ENCODE results near the gene PRPSAP1. TPM values are rescaled to one million over a fixed set of nuclear protein-coding genes. Genes with fewer than 3 reads are reported as not detected.

The PRPSAP1 gene
- total RNA-seq, 1 experiment from 2014 or later = 38.4 TPM

DNA sequence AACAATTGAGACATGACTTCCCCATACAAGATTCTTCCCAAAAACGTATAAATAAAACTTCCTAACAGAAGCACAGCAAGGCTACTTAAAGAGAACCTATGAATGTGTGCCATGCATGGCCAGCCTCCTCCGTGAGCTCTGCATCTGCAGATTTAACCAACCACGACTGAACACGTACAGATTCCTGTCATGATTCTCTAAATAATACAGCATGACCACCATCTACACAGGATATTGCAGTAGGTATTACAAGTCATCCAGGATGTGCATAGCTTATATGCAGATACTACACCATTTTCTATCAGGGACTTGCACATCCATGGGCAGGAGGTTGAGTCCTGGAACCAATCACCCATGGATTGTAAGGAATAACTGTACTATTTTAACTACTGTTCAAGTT is 44.3 kb downstream of the PRPSAP1 start:
- Histone ChIP-seq H2BK15ac (ENCODE audit: low read depth, low read length) (no peak overlapping the region), H3K23ac (ENCODE audit: insufficient read length, low read depth, low read length) (no peak overlapping the region), H3K79me1 (ENCODE audit: insufficient read depth, low read depth, low read length, poor library complexity, severe bottlenecking) (no peaks in the 10 kb centered on the region), H3K56ac (ENCODE audit: insufficient read length, low read depth, low read length) (no peak overlapping the region), H2BK120ac (ENCODE audit: low read depth, low read length, poor library complexity, severe bottlenecking) (no peak overlapping the region), H4K91ac (ENCODE audit: insufficient read length, low read depth, low read length) (no peak overlapping the region), H4K5ac (ENCODE audit: insufficient read length, low read depth, low read length) (no peak overlapping the region), H3K9ac (ENCODE audit: extremely low read depth, insufficient read length, low read length) (no peak overlapping the region), H3K18ac (ENCODE audit: insufficient read length, low read depth, low read length) (no peak overlapping the region), H3T11ph (ENCODE audit: low read length) (no peak overlapping the region), H3K27me3 (ENCODE audit: insufficient read depth, low read length) (no peaks in the 10 kb centered on the region), H2AK5ac (ENCODE audit: insufficient read length, low read length) (no peak overlapping the region), H3K4me2 (ENCODE audit: insufficient read depth, insufficient read length, low read length) (no peak overlapping the region), H3K4ac (ENCODE audit: low read depth, low read length) (no peak overlapping the region), H2BK5ac (ENCODE audit: insufficient read length, low read length) (no peak overlapping the region), H3K14ac (ENCODE audit: insufficient read depth, low read length) (no peak overlapping the region), H2BK20ac (ENCODE audit: low read depth, low read length, poor library complexity, severe bottlenecking) (no peak overlapping the region), H2AFZ (ENCODE audit: low read length) (no peak overlapping the region), H2BK12ac (ENCODE audit: insufficient read length, low read depth, low read length) (no peak overlapping the region), H3K27ac (ENCODE audit: insufficient read length, low read depth, low read length) (no peak overlapping the region), H3K79me2 (ENCODE audit: insufficient read depth, low read length) (no peaks in the 10 kb centered on the region), H3K23me2 (ENCODE audit: insufficient read length, low read depth, low read length, poor library complexity, severe bottlenecking) (no peaks in the 10 kb centered on the region), H3K4me1 (ENCODE audit: insufficient read depth, low read length) (no peaks in the 10 kb centered on the region), H3K9me3 (ENCODE audit: control insufficient read depth, low read depth, low read length) (no peaks in the 10 kb centered on the region), H4K8ac (replicated peaks; ENCODE audit: insufficient read length, low read depth, low read length) (no peak overlapping the region), H4K20me1 (ENCODE audit: control insufficient read depth, insufficient read depth, insufficient read length) (no peaks in the 10 kb centered on the region)
- Mint-ChIP-seq H3K27me3 (ENCODE audit: low read depth) (no peaks in the 10 kb centered on the region), H3K9me3 (no peaks in the 10 kb centered on the region), H3K27ac (peak overlapping the region in 1 of 3 experiments; percentile 62; a peak in 3 of 7 replicates), H3K4me3 (no peak overlapping the region), H3K36me3 (ENCODE audit: insufficient read depth in 1 of 3, low read depth in 3 of 3) (peaks cover 4 to 30% (median 14%) of the 10 kb centered on the region in 3 experiments; a peak in 6 of 7 replicates), H3K4me1 (no peaks in the 10 kb centered on the region)
- DNase-seq = no peak
- no CpG with 5 or more reads among the region's 4 CpGs for WGBS (ENCODE audit: extremely low coverage, insufficient read length, low lambda C conversion rate)
- TF ChIP-seq CTCF (conservative IDR thresholded peaks at IDR 0.05) = no peak

Measured in H9 (cell line).